Measurements from ENCODE around the gene BAZ1A. TPM values are rescaled to one million over a fixed set of nuclear protein-coding genes. Genes with fewer than 3 reads are reported as not detected.
"Not testable (repeated sequence)": the region's sequence is repeated elsewhere in the genome, so short reads cannot be mapped to it uniquely, and the experiment has no call there.

Gene BAZ1A
- total RNA-seq, 1 donor: 14.3 TPM

DNA sequence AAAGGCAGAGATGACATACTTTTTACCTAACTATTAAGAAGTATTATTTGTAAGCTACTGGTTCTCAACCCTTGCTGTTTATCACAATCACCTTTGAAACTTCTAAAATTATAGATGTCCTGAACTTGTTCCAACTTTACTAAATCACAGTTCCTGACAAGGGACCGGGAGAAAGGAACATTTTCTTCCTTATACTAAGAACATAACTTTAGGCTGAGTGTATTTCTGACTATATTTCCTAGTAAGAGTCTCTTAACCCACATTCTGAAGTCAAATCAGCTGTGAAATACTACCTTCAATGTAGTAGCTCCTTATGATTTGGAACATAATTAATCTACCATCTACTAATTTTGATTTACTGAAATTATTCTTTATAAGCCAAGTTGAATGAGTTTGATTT is 80.2 kb downstream of the BAZ1A start:
- DNase-seq (ENCODE audit: low read depth in 2 of 3, low spot score in 2 of 3): no peak

DNA sequence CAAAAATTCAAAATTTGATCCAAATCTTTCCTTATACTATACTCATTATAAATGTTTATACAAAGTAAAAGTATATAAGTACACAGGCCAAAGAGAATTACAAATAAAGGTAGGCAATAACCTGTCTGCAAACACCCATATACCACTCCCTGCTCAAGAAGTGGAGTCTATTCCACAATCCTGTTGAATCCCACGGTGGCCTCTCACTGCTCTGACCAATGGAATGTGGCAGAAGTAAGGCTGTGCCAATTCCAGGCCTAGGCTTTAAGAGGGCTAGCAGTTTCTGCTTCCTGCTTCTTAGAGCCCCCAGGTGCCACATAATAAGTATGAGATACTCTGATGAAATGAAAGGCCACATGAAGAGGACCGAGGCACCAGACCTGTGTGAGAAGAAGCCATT is 80.9 kb downstream of the BAZ1A start:
- no peak for DNase-seq (ENCODE audit: low read depth in 2 of 3, low spot score in 2 of 3)

- no peak for DNase-seq (ENCODE audit: low read depth in 2 of 3, low spot score in 2 of 3)
Observed at GRCh38 chr14:34792598-34792997, 82.6 kb downstream of the BAZ1A start.

DNA sequence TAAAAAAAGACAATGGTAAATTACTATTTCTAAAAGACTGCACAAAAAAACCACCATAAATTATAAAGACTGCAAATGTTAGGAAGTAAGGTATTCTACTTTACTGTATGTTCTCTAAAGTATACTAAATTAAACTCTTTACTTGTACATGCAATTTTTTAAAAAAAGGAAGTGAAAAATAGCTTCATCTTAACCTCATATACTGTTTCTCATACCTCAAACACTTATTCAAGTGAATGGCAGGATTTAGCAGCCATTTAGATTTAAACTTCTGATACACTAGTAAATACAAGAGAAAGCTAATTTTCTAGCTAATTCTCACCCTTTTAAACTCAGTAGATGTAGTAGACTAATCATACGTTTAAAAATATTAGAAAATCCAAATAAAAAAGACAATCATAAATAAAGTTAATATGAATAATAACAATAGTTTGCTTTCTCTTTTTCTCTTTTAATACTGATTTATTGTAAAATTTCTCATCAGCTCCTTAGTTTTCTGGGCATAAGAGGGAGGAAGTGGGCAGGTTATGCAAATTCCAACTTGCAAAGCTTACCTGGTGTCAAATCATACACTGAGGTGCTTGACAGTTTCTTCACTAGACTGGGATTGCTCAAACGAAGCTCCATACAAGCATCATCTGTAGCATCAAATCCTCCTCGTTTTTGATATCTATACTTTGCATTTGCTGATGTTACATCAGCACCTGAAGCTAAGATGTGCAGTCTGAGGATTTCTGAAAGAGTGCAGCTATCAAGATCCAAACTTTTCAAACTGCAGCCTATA is 89.7 kb downstream of the BAZ1A start:
- no peak for DNase-seq (ENCODE audit: low read depth in 2 of 3, low spot score in 2 of 3)

GRCh38 chr14:34782031-34782430 is 93.1 kb downstream of the BAZ1A start:
- DNase-seq (ENCODE audit: low read depth in 2 of 3, low spot score in 2 of 3): no peak

- no peak for DNase-seq (ENCODE audit: low read depth in 2 of 3, low spot score in 2 of 3)
Observed at GRCh38 chr14:34781242-34781641, 93.9 kb downstream of the BAZ1A start.

- no peak for DNase-seq (ENCODE audit: low read depth in 2 of 3, low spot score in 2 of 3)
Observed at GRCh38 chr14:34780646-34781045, 94.5 kb downstream of the BAZ1A start.

GRCh38 chr14:34778744-34779143 is 96.4 kb downstream of the BAZ1A start:
- no peak for DNase-seq (ENCODE audit: low read depth in 2 of 3, low spot score in 2 of 3)

GRCh38 chr14:34776611-34777010 is 98.5 kb downstream of the BAZ1A start:
- no peak for DNase-seq (ENCODE audit: low read depth in 2 of 3, low spot score in 2 of 3)

- no peak for DNase-seq (ENCODE audit: low read depth in 2 of 3, low spot score in 2 of 3)
Observed at GRCh38 chr14:34775922-34776321, 99.2 kb downstream of the BAZ1A start.

DNA sequence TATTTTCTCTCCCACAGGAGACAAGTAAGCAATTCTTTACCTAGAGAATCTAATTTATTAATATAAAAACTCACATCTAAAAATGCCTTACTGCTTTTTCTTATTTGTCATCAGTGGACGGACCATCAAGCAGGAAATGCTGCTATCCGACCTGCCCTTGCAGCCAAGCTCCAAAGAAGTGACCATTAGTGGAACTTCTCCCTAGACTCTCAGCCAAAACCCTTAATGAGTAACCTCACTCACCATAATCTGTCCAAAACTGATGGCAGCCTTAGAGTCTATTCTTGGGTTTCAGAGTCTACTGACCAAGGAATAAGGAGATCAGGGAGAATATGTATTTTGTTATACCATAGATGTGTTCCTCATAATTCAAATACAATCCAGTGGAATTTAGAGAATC is 99.8 kb downstream of the BAZ1A start:
- no peak for DNase-seq (ENCODE audit: low read depth in 2 of 3, low spot score in 2 of 3)

DNA sequence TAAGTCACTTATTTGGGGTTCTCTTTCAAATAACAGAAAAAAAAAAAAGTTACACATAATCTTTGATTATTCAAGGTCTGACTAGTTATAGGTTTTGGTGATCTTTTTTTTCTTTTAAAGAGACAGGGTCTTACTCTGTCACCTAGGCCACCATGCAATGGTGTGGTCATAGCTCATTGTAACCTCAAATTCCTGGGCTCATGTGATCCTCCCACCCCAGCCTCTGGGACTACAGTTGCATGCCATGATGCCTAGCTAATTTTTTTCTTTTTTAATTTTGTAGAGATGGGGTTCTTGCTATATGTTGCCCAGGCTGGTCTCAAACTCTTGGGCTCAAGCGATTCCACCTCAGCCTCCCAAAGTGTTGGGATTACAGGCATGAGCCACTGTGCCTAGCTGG is 104.3 kb downstream of the BAZ1A start:
- DNase-seq (ENCODE audit: low read depth in 2 of 3, low spot score in 2 of 3): no peak

DNA sequence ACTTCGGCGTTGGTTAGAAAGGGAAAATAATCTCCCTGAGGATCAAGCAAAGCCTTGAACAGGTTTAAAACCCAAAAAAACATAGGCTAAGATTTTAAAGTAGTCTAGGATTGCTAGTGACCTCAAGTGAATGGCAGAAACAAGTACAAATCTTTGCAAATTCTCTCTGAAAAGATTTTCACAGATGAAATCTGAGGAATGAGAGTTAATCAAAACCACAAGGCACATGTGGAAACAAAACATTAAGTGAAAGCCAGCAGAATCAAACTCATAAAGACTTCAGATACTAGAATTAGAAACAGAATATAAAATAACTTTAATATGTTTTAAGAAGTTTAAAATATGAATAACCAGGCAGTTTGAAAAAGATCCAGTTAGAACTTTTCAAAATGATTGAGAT is 108.6 kb downstream of the BAZ1A start:
- no peak for DNase-seq (ENCODE audit: low read depth in 2 of 3, low spot score in 2 of 3)

DNA sequence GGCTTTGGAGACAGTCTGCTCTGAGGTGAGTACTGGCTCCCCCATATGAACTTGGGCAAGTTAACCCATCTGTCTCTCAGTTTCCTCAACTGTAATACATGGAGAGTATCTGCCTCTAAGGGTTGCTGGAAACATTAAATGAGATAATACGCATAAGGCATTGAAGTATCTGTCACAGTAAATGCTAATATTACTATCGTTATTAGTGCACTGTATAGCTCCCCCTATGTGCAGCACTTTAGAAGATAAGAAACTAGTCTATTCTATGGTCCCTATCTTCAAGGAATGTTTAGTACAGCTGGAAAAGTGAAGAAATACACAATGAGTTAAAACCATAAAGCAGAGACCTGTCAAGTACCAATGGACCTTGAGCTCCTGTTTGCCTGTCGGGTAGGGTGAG is 109.1 kb downstream of the BAZ1A start:
- DNase-seq (ENCODE audit: low read depth in 2 of 3, low spot score in 2 of 3): no peak

GRCh38 chr14:34755215-34755614 is 119.9 kb downstream of the BAZ1A start:
- DNase-seq (ENCODE audit: low read depth in 2 of 3, low spot score in 2 of 3): no peak

GRCh38 chr14:34754687-34755086 is 120.5 kb downstream of the BAZ1A start:
- DNase-seq (ENCODE audit: low read depth in 2 of 3, low spot score in 2 of 3): no peak

GRCh38 chr14:34750670-34751069 is 124.5 kb downstream of the BAZ1A start:
- DNase-seq (ENCODE audit: low read depth in 2 of 3, low spot score in 2 of 3): no peak

GRCh38 chr14:34750233-34750632 is 124.9 kb downstream of the BAZ1A start:
- DNase-seq (ENCODE audit: low read depth in 2 of 3, low spot score in 2 of 3): no peak

GRCh38 chr14:34749408-34749807 is 125.8 kb downstream of the BAZ1A start:
- DNase-seq (ENCODE audit: low read depth in 2 of 3, low spot score in 2 of 3): no peak

GRCh38 chr14:34742270-34743115 is 132.7 kb downstream of the BAZ1A start:
- no peak for DNase-seq (ENCODE audit: low read depth in 2 of 3, low spot score in 2 of 3)

DNA sequence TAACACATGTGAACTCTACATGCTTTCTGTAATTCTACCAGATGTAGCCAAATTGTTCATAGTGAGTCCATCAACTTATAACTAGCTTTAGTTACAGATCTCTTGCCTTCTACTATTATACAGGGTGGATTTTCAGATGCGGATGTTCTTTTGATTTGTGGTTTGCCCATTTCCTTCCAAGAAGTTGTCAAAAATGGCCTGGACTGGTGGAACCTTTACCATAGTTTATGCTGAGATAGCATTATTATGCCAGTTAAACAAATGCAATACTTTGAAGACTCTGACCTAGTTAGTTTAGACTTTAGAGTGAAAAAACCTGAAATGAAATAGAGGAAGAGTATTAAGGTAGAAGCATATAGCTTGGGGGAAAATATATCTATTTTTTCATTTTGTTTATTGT is 133.3 kb downstream of the BAZ1A start:
- DNase-seq (ENCODE audit: low read depth in 2 of 3, low spot score in 2 of 3): peak in 1 of 3 donors; percentile 30

DNA sequence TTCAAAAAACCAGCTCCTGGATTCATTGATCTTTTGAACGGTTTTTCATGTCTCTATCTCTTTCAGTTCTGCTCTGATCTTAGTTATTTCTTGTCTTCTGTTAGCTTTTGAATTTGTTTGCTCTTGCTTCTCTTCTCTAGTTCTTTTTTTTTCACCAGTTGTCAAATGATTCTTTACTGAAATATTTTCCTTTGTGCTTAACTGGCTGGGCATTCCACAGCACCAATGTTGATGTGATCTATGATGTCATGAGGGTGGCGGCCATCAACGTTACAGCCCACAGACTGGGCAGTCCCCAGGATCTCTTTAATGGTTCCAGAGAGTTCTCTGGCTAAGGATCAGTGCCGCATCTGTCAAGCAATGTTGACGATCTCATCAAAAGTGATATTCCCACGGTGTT is 135.0 kb downstream of the BAZ1A start:
- not testable (repeated sequence) for DNase-seq (ENCODE audit: low read depth in 2 of 3, low spot score in 2 of 3)
